Sigmoid colon (tissue), 4 donors: Measurements from ENCODE around the gene CST1.

Experiments
- POLR2A ChIP-seq, 2 donors: fragments of 450-650 bp; IDR thresholded peaks; one replicate each; pipeline ENCODE4 v1.6.1; 2016; ENCODE audit warnings: antibody characterized with exemption in 2 of 2, mild to moderate bottlenecking in 2 of 2, moderate library complexity in 2 of 2
- POLR2AphosphoS5 ChIP-seq, 4 donors: sonication (generic); formaldehyde crosslinking; IDR thresholded peaks; one replicate each; pipeline ENCODE4 v1.6.1; 2017; ENCODE audit warnings: antibody characterized with exemption in 4 of 4
- TF ChIP-seq, protein P1 (sequence below), 4 experiments: fragments of 450-650 bp in 3 of 4; fragments of 200-600 bp in 1 of 4; IDR thresholded peaks; one replicate each; pipeline ENCODE4 v1.5.1; 2016 to 2019; ENCODE audit warnings: antibody characterized with exemption in 4 of 4, mild to moderate bottlenecking in 3 of 4, moderate library complexity in 2 of 4

DNA sequence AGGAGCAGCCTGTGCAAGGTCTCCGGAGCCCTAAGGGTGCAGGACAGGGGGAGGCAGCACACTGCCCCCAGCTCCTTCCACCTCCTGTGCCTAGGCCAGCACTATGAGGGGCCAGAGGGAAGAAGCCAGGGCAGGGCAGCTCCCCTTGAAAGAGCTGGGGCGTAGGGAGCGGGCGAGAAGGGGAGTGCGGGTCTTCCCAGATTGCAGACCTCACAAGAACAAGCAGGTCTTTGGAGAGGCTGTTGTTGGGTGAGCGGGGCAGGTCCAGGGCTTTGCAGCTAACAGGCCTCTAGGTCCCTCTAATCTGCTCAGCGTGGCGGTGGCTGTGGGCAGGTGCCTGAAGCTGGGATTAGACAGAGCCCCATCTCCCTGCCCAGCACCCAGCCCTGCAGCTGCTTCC is 22.4 kb upstream of the CST1 start:
- TF ChIP-seq, protein P1, sequence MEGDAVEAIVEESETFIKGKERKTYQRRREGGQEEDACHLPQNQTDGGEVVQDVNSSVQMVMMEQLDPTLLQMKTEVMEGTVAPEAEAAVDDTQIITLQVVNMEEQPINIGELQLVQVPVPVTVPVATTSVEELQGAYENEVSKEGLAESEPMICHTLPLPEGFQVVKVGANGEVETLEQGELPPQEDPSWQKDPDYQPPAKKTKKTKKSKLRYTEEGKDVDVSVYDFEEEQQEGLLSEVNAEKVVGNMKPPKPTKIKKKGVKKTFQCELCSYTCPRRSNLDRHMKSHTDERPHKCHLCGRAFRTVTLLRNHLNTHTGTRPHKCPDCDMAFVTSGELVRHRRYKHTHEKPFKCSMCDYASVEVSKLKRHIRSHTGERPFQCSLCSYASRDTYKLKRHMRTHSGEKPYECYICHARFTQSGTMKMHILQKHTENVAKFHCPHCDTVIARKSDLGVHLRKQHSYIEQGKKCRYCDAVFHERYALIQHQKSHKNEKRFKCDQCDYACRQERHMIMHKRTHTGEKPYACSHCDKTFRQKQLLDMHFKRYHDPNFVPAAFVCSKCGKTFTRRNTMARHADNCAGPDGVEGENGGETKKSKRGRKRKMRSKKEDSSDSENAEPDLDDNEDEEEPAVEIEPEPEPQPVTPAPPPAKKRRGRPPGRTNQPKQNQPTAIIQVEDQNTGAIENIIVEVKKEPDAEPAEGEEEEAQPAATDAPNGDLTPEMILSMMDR (IDR thresholded peaks at IDR 0.05) = no peak
- TF ChIP-seq POLR2A (IDR thresholded peaks at IDR 0.05) (no peak), POLR2AphosphoS5 (IDR thresholded peaks at IDR 0.05) (no peak)
